Heart right ventricle (tissue), 16 donors: ENCODE measurements around the gene ABCA13. TPM values are rescaled to one million over a fixed set of nuclear protein-coding genes. Genes with fewer than 3 reads are reported as not detected.

ENCODE experiments used
- ATAC-seq, 8 donors: fragments of 200-7000 bp; cut with Tn5 transposase; one replicate each; pipeline ENCODE4 v1.9.1; 2020; ENCODE audit warnings: mild to moderate bottlenecking in 8 of 8, moderate library complexity in 8 of 8, moderate number of reproducible peaks in 1 of 8
- DNase-seq, 2 donors: peaks; one replicate each; pipeline ENCODE4 v3.0.0-alpha.2; 2020
- H3K27ac ChIP-seq, 10 donors: fragments of 200-600 bp; sonication (generic) in 2 of 10; one replicate each; pipeline versions ENCODE4 v1.5.0 to v1.8.0; 2020 to 2022; ENCODE audit warnings: mild to moderate bottlenecking in 3 of 10
- H3K27me3 ChIP-seq, 7 donors: fragments of 200-600 bp; one replicate each; pipeline ENCODE4 v1.8.0; 2021 to 2022; ENCODE audit warnings: mild to moderate bottlenecking in 2 of 7
- H3K36me3 ChIP-seq, 9 donors: fragments of 200-600 bp; sonication (generic) in 1 of 9; one replicate each; pipeline versions ENCODE4 v1.5.0 to v1.8.0; 2020 to 2022; ENCODE audit warnings: mild to moderate bottlenecking in 2 of 9
- H3K4me1 ChIP-seq, 9 donors: fragments of 200-600 bp; sonication (generic) in 1 of 9; one replicate each; pipeline versions ENCODE4 v1.5.0 to v1.8.0; 2020 to 2022; ENCODE audit warnings: mild to moderate bottlenecking in 4 of 9
- H3K4me3 ChIP-seq, 10 donors: fragments of 200-600 bp; sonication (generic) in 2 of 10; one replicate each; pipeline versions ENCODE4 v1.5.0 to v1.8.0; 2020 to 2022; ENCODE audit warnings: mild to moderate bottlenecking in 7 of 10, moderate library complexity in 2 of 10
- H3K9me3 ChIP-seq, 11 donors: fragments of 200-600 bp in 10 of 11; sonication (generic) in 2 of 11; one replicate each; pipeline versions ENCODE4 v1.5.0 to v1.8.0; 2013 to 2022; ENCODE audit warnings: mild to moderate bottlenecking in 2 of 11, control low read depth in 1 of 11, moderate library complexity in 1 of 11
- CTCF ChIP-seq, 9 donors: fragments of 200-600 bp; sonication (generic) in 2 of 9; IDR thresholded peaks; one replicate each; pipeline versions ENCODE4 v1.5.0 to v1.8.0; 2021 to 2022; ENCODE audit warnings: antibody characterized with exemption in 9 of 9, mild to moderate bottlenecking in 5 of 9, moderate library complexity in 1 of 9
- WGBS, 2 donors: extraction: QIAGEN DNeasy Blood & Tissue Kit; methylation state at CpG; one replicate each; pipeline ENCODE4 v1.1.7; 2013; ENCODE audit warnings: inconsistent platforms in 1 of 2; 5-methylcytosine and 5-hydroxymethylcytosine counted together
- intact Hi-C, 10 donors: fragments of 100-400 bp; cut with DNase I; formaldehyde crosslinking; loops; one replicate each; pipeline versions ENCODE4 v1.11.1 to v1.14.2; 2022
- polyA plus RNA-seq, 2 donors: library from polyadenylated mRNA; stranded (reverse); fragments of 200-250 nt; gene quantifications; one replicate each; pipeline ENCODE4 v1.2.3, GENCODE V29; 2013
- total RNA-seq, 10 donors: library from RNA; stranded (reverse); fragmentation: NEBNext Ultra II Directional in 3 of 10; extraction: Animal tissue kit (Norgen Biotek cat#: 25700) in 3 of 10; gene quantifications; one replicate each; pipeline versions ENCODE4 v1.2.1 to v1.2.4, GENCODE V29; 2021 to 2023
- donor health status: Arrhythmogenic right ventricular cardiomyopathy.
- donor health status: ischemic (EF 13 %, LVEDD 7.1; RV severe dilation, severe dysfunction).
- donor health status: healthy with polysubstance abuse.
- donor health status: DM: no; HTN: yes; CAD: no.
- donor health status: DM: no; HTN: no; CAD: no.
- donor health status: ischemic (EF 25% LVEDD 6.9; RV normal size, moderate dysfunction).
- donor health status: ischemic (EF 25% LVEDD 5.7; RV mildly dilated, moderate dysfunction).
- donor health status: healthy.
- donor health status: DM: yes; HTN: yes; CAD: no.
- donor health status: Ischemic cardiomyopathy.
- donor health status: ischemic (EF 35%, LVEDD 5.7; RV mildly dilated, moderate dysfunction).
- donor health status: nonischemic (EF 11% LVEDD 7.7; RV severe dilation, severe dysfunction).
- donor health status: DM: yes; HTN: yes; CAD: no.
- donor health status: PGD.
- donor health status: ischemic (EF 29% LVEDD 5.4; RV normal size, mild dysfunction).
- donor health status: nonischemic (EF 23%, LVEDD 6.1; RV moderate dilation, normal function).

The ABCA13 gene
- total and polyA plus RNA-seq, 12 donors, result 0.01 to 0.37 (median 0.06) TPM; not detected in 1

GRCh38 chr7:48390388-48391327 is 219.4 kb downstream of the ABCA13 start:
- intact Hi-C loops, result no loop called here
- WGBS, 2 donors, result 75 to 85% methylated on average over 6 of the region's 6 CpGs
- peaks cover 0 to 6% (median 0%) of the 10 kb centered on the region in 11 donors for H3K9me3 ChIP-seq
- TF ChIP-seq CTCF (IDR thresholded peaks at IDR 0.05), result no peak
- ATAC-seq (peak in 6 of 8 donors; percentile 38 to 54 (median 44)), DNase-seq (peak in 1 of 2 donors; percentile 16)
- H3K4me3 ChIP-seq, result peak overlapping the region in 1 of 10 donors; percentile 2
- H3K4me1 ChIP-seq, result peaks cover 0 to 40% (median 0%) of the 10 kb centered on the region in 9 donors
- no peaks in the 10 kb centered on the region for H3K36me3 ChIP-seq
- H3K27me3 ChIP-seq, result no peaks in the 10 kb centered on the region
- H3K27ac ChIP-seq, result peak overlapping the region in 1 of 10 donors; percentile 76

GRCh38 chr7:48398191-48398590 is 226.9 kb downstream of the ABCA13 start:
- 92 to 95% methylated on average over 2 of the region's 2 CpGs for WGBS, 2 donors
- Histone ChIP-seq H3K36me3 (no peaks in the 10 kb centered on the region), H3K4me1 (no peaks in the 10 kb centered on the region), H3K4me3 (no peak overlapping the region), H3K27ac (no peak overlapping the region), H3K9me3 (no peaks in the 10 kb centered on the region), H3K27me3 (peaks cover 0 to 5% (median 0%) of the 10 kb centered on the region in 7 donors)
- no peak for ATAC-seq
- no peak for TF ChIP-seq CTCF (IDR thresholded peaks at IDR 0.05)
- DNase-seq, result no peak
- intact Hi-C loops, result no loop called here

- WGBS, 2 donors, result 45% methylated on average over 1 of the region's 1 CpG
- DNase-seq, result no peak
These were observed 231.5 kb downstream of the ABCA13 start for GRCh38 chr7:48402721-48403120.

GRCh38 chr7:48408731-48409130 is 237.5 kb downstream of the ABCA13 start:
- DNase-seq, result no peak
- intact Hi-C loops, result no loop called here
- ATAC-seq, result no peak
- no peak for TF ChIP-seq CTCF (IDR thresholded peaks at IDR 0.05)
- H3K36me3 ChIP-seq, result no peaks in the 10 kb centered on the region
- H3K27me3 ChIP-seq, result no peaks in the 10 kb centered on the region
- WGBS, 2 donors, result 73 to 84% methylated on average over 4 of the region's 4 CpGs
- H3K4me3 ChIP-seq, result no peak overlapping the region
- no peaks in the 10 kb centered on the region for H3K4me1 ChIP-seq
- no peaks in the 10 kb centered on the region for H3K9me3 ChIP-seq
- no peak overlapping the region for H3K27ac ChIP-seq

More at GRCh38 chr7:48402721-48403120, 231.5 kb downstream of the ABCA13 start:
- Histone ChIP-seq H3K27me3 (peaks cover 0 to 5% (median 0%) of the 10 kb centered on the region in 7 donors), H3K9me3 (no peaks in the 10 kb centered on the region), H3K4me1 (no peaks in the 10 kb centered on the region), H3K27ac (no peak overlapping the region), H3K36me3 (no peaks in the 10 kb centered on the region), H3K4me3 (no peak overlapping the region)
- intact Hi-C loops, result no loop called here
- no peak for ATAC-seq
- TF ChIP-seq CTCF (IDR thresholded peaks at IDR 0.05), result no peak
